ENCODE results near the gene SOX9. TPM values are rescaled to one million over a fixed set of nuclear protein-coding genes. Genes with fewer than 3 reads are reported as not detected.

The SOX9 gene
- polyA plus RNA-seq, 2 of the 4 experiments (the other 2 are of a cell fraction), result 6.7 to 12.3 TPM

- Histone ChIP-seq H3K27ac (no peak overlapping the region), H3K4me3 (no peak overlapping the region), H3K9me3 (peaks cover 12% of the 10 kb centered on the region), H3K4me2 (no peak overlapping the region), H3K4me1 (no peaks in the 10 kb centered on the region)
- no peak for TF ChIP-seq KDM1A (IDR thresholded peaks at IDR 0.05; ENCODE audit: low read depth)
- no peak for TF ChIP-seq PBX3 (IDR thresholded peaks at IDR 0.05)
- no peak for TF ChIP-seq RNF2 (IDR thresholded peaks at IDR 0.05; ENCODE audit: borderline replicate concordance, low read depth)
- no peak for TF ChIP-seq JUN (IDR thresholded peaks at IDR 0.05)
- no peak for TF ChIP-seq FOXS1 (CRISPR knock-in tag; IDR thresholded peaks at IDR 0.05)
- TF ChIP-seq HOXB5 (CRISPR knock-in tag; IDR thresholded peaks at IDR 0.05), result no peak
- no peak for TF ChIP-seq TFCP2L1 (CRISPR knock-in tag; IDR thresholded peaks at IDR 0.05)
- no peak for TF ChIP-seq HOXB13 (CRISPR knock-in tag; IDR thresholded peaks at IDR 0.05; ENCODE audit: low read depth)
- TF ChIP-seq HEYL (CRISPR knock-in tag; IDR thresholded peaks at IDR 0.05), result no peak
- TF ChIP-seq TP53 (CRISPR knock-in tag; IDR thresholded peaks at IDR 0.05), result no peak
- no peak for TF ChIP-seq RARB (CRISPR knock-in tag; IDR thresholded peaks at IDR 0.05)
- no peak for TF ChIP-seq RFX5 (IDR thresholded peaks at IDR 0.05)
- no peak for TF ChIP-seq REST (IDR thresholded peaks at IDR 0.05)
- CTCF ChIA-PET, result interaction anchor here (1.2 kb wide), 1 partner anchor 17 kb away, joined by 3 read pairs; no protein-coding TSS in a partner anchor
- POLR2A ChIA-PET, result no interaction called here
- FAIRE-seq (no peak), DNase-seq (ENCODE audit: low read depth in 1 of 2, low spot score in 1 of 2) (no peak), ATAC-seq (no peak)
- WGBS (ENCODE audit: missing lambda C conversion rate), result 4% methylated on average over 1 of the region's 1 CpG
Observed at GRCh38 chr17:72090108-72090507, 30.7 kb upstream of the SOX9 start.

GRCh38 chr17:72092710-72093322, 28.0 kb upstream of the SOX9 start:
- DNase-seq (ENCODE audit: low read depth in 1 of 2, low spot score in 1 of 2) (no peak), FAIRE-seq (no peak), ATAC-seq (no peak)
- H3K4me2 ChIP-seq, result no peak overlapping the region
- peaks cover 12% of the 10 kb centered on the region for H3K9me3 ChIP-seq
- POLR2A ChIA-PET, result no interaction called here
- 10% methylated on average over 1 of the region's 1 CpG for WGBS (ENCODE audit: missing lambda C conversion rate)
- CTCF ChIA-PET, result interaction anchor here (1.0 to 1.3 kb wide), 3 partner anchors 10 to 241 kb away, joined by 3 to 4 read pairs (median 3); no protein-coding TSS in a partner anchor
- no peak for TF ChIP-seq HOXB5 (CRISPR knock-in tag; IDR thresholded peaks at IDR 0.05)
- 0 out of 5 replicates have a peak, but pooled peaks of 1 of the 2 experiments have one; percentile 30 for TF ChIP-seq RAD21 (conservative IDR thresholded peaks at IDR 0.05 in 1 of 2, IDR thresholded peaks at IDR 0.05 in 1 of 2)
- no peak for TF ChIP-seq ELK1 (IDR thresholded peaks at IDR 0.05; ENCODE audit: low read depth, low read length)
- H3K27ac ChIP-seq, result no peak overlapping the region
- no peaks in the 10 kb centered on the region for H3K4me1 ChIP-seq
- no peak overlapping the region for H3K4me3 ChIP-seq

GRCh38 chr17:72093707-72094106, 27.1 kb upstream of the SOX9 start:
- ATAC-seq (no peak), DNase-seq (ENCODE audit: low read depth in 1 of 2, low spot score in 1 of 2) (no peak), FAIRE-seq (no peak)
- ChIA-PET CTCF (interaction anchor here (1.3 kb wide), 1 partner anchor 37 kb away, joined by 4 read pairs; no protein-coding TSS in a partner anchor), POLR2A (no interaction called here)
- H3K27ac ChIP-seq, result no peak overlapping the region
- WGBS (ENCODE audit: missing lambda C conversion rate), result 27% methylated on average over 3 of the region's 3 CpGs
- H3K4me3 ChIP-seq, result no peak overlapping the region
- H3K9me3 ChIP-seq, result peaks cover 12% of the 10 kb centered on the region
- no peaks in the 10 kb centered on the region for H3K4me1 ChIP-seq
- H3K4me2 ChIP-seq, result no peak overlapping the region
- TF ChIP-seq MAX (IDR thresholded peaks at IDR 0.05) (no peak), KDM5A (IDR thresholded peaks at IDR 0.05) (no peak), HES2 (IDR thresholded peaks at IDR 0.05) (no peak), ZFP36 (IDR thresholded peaks at IDR 0.05; ENCODE audit: borderline replicate concordance, partially characterized antibody) (no peak), PBX3 (IDR thresholded peaks at IDR 0.05) (no peak)

All from A549 (cell line).